Vagina (tissue), 2 donors: ENCODE measurements around the gene ARHGAP24.

Source experiments
- POLR2A ChIP-seq, 2 donors: fragments of 450-650 bp; IDR thresholded peaks; one replicate each; pipeline ENCODE4 v1.6.1; 2017; ENCODE audit warnings: antibody characterized with exemption in 2 of 2, mild to moderate bottlenecking in 2 of 2, moderate library complexity in 2 of 2
- TF ChIP-seq, protein P1 (sequence below), 3 experiments: fragments of 450-650 bp in 2 of 3; fragments of 200-600 bp in 1 of 3; sonication (generic) in 1 of 3; IDR thresholded peaks; one replicate each; pipeline ENCODE4 v1.5.1; 2017 to 2019; ENCODE audit warnings: antibody characterized with exemption in 3 of 3, mild to moderate bottlenecking in 2 of 3, moderate library complexity in 2 of 3

- TF ChIP-seq POLR2A (IDR thresholded peaks at IDR 0.05), result no peak
- TF ChIP-seq, protein P1, sequence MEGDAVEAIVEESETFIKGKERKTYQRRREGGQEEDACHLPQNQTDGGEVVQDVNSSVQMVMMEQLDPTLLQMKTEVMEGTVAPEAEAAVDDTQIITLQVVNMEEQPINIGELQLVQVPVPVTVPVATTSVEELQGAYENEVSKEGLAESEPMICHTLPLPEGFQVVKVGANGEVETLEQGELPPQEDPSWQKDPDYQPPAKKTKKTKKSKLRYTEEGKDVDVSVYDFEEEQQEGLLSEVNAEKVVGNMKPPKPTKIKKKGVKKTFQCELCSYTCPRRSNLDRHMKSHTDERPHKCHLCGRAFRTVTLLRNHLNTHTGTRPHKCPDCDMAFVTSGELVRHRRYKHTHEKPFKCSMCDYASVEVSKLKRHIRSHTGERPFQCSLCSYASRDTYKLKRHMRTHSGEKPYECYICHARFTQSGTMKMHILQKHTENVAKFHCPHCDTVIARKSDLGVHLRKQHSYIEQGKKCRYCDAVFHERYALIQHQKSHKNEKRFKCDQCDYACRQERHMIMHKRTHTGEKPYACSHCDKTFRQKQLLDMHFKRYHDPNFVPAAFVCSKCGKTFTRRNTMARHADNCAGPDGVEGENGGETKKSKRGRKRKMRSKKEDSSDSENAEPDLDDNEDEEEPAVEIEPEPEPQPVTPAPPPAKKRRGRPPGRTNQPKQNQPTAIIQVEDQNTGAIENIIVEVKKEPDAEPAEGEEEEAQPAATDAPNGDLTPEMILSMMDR (IDR thresholded peaks at IDR 0.05), result no peak
These were observed 354.5 kb downstream of the ARHGAP24 start for GRCh38 chr4:85829276-85830051.
